Islet precursor cell (in vitro differentiated cells): ENCODE data around the gene EDARADD.
"Not testable (repeated sequence)": the region's sequence is repeated elsewhere in the genome, so short reads cannot be mapped to it uniquely, and the experiment has no call there.

Source experiments
- DNase-seq: peaks from one replicate; pipeline ENCODE4 v3.0.0-alpha.2; 2018

EDARADD gene

DNA sequence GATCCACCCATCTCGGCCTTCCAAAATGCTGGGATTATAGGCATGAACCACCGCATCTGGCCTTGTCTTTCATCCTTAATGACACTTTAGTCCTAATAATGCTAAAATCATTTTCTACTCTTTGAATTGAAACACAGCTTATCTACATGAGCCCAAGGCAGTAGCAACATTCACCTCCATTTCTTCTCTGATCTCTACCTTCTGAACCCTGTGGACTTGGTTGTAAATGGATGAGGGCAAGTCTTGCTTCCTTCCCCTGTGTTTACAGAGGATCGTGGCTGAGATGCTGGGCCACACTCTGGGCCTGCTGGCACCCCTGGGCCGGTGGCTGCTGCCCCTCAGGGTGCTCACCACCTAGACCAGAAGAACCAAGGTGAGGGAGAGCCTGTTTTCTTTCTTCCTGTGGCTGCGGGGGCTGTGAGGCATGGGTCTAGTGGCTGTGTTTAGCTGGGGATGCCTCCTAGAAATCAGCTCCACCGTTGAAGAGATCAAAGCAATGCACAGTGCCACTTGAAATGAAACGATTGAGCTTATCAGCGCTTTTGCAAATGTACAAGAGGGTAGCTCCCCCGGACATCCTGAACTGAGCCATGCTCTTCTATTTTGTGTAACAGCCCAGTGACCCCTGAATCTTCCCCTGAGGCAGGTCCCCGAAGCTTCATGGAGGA lies 97.5 kb downstream of the EDARADD start:
- no peak for DNase-seq

DNA sequence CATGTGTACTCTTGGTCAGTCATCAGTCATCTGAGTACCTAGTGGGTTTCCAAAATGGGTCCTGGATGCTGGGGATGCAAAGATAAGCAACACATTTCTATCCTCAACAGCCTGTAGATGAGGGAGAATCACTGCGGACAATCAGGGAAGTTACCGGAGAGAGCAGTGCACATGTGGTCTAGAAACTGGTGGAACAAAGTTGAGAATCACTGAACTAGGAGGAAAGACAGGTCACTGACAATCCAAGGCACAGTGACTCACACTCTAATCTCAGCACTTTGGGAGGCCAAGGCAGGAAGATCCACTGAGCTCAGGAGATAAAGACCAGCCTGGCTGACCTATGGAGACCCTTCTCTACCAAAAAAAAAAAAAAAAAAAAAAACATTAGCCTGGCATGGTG lies 98.3 kb downstream of the EDARADD start:
- no peak for DNase-seq

DNA sequence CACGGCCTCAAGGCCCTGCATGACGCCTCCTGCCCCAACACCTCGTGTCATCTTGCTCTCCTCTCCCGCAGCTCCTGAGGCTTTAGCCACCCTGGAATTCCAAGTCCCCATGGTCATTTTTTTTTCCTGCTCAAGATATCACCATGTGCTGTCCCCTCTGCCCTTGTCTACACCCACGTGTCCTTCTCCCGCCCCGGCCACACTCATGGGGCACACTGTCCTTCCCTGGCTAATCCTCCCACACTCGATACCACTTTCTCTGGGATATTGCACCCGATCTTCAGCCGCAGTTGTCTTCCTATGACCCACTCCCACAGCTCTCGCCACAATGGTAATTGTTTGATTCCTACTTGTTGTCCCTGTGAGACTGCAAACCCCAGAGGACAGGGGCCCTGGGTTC lies 100.0 kb downstream of the EDARADD start:
- no peak for DNase-seq

DNA sequence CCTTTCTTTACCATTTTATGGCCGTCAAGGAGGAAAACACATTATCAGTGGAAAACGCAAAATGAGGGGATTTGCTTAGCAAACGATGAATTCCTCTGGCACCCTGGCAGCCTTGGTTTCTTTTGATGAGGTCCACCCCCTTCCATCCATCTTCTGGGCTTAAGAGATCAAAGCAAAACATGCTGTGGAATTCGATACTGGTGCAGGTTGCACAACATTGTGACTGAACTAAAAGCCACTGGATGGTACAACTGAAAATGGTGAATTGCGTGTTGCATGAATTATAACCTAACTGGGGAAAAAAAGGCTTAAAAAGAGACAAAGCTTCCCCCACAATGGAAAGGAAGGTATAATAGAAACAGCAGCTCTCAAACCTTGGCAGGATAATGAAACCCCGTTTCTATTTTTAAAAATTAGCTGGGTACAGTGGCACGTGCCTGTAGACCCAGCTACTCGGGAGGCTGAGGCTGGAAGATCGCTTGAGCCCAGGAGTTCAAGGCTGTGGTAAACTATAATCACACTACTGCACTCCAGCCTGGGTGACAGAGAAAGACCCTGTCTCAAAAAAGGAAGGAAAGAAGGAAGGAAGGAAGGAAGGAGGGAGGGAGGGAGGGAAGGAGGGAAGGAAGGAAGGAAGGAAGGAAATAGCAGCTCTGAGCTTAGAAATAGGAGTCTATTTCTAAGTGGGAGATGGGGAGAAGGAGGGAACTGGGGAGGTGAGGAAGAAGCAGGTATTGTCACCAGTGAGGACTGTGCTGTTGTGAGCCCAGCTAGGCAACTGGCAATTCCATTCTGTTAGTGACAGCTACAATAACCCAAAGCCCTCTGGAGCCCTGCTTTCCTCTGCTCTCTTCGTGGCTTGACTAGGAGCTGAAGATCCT lies 100.7 kb downstream of the EDARADD start:
- no peak for DNase-seq

DNA sequence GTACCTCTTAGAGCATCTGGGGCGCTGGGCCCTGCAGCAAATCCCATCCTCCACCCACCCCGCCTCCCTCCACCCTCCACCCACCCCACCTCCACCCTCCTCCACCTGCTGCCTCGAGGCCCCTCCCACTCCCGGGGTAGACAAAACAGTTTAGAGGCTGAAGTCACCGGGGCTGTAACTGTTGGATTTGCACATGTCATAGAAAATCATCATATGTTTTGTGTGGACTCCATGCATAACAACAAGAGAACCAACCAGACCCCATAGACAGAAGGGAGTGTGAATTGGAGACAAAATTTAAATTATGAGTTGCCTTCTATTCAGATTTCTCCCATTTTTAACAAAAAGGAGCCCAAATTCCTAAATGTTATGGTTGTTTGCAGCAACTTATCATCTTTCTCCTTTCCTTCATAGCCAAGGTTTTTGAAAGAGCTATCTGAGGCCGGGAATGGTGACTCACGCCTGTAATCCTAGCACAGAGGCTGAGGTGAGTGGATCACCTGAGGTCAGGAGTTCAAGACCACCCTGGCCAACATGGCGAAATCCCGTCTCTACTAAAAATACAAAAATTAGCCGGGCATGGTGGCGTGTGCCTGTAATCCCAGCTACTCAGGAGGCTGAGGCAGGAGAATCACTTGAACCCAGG lies 101.5 kb downstream of the EDARADD start:
- no peak for DNase-seq

DNA sequence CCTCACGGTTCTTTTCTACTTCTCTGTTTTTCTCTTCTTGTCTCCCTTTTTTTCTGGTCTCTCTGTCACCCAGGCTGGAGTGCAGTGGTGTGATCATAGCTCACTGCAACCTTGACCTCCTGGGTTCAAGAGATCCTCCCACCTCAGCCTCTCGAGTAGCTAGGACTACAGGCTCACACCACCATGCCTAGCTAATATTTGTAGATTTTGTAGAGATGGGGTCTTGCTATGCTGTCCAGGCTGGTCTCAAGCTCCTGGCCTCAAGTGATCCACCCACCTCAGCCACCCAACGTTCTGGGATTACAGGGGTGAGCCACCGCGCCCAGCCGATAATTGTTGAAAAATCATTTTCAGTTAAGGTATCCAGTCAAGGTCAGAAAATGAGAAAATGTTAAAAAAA lies 103.8 kb downstream of the EDARADD start:
- no peak for DNase-seq

DNA sequence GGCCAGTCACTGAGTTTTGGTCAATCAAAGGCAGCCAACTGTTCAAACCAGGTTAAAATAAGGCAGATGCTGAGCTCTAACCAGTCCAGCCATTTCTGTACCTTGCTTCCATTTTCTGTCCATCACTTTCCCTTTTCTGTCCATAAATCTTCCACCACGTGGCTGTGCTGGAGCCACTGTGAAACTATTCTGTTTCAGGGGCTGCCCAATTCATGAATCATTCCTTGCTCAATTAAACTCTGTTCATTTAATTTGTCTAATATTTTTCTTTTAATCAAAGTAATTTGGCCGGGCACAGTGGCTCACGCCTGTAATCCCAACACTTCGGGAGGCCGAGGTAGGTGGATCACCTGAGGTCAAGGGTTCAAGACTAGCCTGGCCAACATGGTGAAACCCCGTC lies 107.0 kb downstream of the EDARADD start:
- no peak for DNase-seq

DNA sequence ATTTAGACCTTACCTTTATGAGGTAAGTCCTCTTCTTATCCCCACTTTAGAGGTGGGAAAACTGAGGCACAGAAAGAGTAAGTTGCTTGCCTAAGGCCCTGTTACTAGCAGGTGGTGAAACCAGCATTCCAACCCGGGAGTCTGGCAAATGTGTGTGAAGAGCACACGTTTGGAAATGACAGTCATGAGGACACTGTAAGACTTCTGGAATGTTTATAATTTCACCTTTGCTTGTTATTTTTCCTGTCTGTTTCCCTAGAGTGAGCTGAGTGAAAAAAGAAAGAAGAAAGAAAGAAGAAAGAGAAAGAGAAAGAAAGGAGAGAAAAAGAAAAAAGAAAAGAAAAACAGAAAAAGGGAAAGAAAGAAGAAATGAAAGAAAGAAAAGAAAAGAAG lies 108.5 kb downstream of the EDARADD start:
- peak; percentile 79 for DNase-seq

DNA sequence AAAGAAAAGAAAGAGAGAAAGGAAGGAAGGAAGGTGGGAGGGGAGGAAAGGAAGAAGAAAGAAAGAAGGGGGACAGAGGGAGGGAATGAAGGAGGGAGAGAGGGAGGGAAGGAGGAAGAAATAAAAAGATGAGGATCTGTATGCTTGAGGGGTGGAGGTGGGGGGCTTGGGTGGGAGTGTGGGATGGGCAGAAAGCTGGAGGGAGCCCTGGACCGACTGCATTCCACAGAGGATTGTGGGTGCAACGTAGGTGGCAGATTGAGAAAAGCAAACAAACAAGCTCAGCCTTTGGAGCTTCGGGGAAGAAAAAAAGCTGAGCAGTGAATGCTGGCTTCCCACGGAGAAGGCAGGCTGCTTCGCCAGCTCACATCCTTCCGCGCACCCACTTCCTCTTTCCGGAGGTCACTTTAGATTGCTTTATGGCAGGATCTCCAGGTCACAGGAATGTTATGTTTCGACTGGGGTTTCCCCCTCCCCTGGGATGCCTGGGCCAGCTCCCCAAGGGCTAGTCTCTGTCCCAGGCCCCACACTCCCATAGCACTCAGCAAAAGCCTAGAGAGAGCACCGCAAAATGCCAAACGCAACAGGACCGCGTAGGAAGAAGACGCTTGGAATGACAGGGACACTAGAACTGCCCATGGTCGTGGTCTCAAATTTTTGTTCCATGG lies 109.0 kb downstream of the EDARADD start:
- DNase-seq, result peak; percentile 95

DNA sequence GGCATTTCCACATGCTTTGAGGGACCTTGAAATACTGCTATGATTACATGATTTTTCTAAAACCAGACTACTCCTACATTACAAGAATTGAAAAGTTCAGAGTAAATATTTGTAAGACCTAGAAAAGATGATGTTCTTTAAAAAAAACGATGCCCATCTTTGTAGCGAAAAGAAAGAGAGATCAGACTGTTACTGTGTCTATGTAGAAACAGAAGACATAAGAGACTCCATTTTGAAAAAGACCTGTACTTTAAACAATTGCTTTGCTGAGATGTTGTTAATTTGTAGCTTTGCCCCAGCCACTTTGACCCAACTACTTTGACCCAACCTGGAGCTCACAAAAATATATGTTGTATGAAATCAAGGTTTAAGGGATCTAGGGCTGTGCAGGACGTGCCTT lies 110.3 kb downstream of the EDARADD start:
- DNase-seq, result not testable (repeated sequence)

DNA sequence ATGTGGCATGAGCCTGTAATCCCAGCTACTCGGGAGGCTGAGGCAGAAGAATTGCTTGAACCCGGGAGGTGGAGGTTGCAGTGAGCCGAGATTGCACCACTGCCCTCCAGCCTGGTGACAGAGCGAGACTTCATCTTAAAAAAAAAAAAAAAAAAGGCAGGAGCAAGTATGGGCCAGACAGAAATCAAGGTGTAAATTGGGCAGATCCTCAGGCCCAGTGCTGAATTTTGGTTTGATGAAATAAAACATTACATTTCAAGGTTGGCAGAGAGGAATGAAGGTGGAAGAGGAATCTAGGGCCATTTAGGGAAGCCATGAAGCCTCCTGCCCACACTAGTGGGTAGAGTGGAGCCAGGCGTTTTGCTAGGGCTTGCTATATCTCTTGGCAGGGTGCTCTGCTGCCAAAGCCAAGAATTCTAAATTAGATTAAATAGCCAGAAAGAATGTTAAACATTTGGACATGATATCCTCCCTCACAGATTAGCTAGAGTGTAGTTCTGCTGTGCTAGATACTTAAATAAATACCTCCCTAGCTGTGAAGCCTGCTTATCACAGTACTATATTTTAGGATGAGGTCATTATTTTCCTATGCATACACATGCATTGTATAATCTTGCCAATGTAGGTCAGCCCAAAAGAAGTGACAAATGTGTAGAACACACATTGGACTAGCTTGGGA lies 113.1 kb downstream of the EDARADD start:
- DNase-seq, result no peak

DNA sequence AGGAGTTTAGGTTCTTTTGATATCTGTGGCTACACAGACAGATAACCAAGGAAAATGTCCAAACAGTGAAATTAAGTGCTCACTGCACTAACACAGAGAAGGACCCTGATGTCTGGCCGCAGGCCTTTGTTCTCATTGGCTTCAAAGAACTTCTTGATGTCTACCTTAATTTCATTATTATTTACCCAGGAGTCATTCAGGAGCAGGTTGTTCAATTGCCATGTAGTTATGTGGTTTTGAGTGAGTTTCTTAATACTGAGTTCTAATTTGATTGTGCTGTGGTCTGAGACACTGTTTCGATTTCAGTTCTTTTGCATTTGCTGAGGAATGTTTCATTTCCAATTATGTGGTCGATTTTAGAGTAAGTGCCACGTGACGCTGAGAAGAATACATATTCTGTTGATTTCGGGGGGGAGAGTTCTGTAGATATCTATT lies 114.5 kb downstream of the EDARADD start:
- DNase-seq, result no peak

DNA sequence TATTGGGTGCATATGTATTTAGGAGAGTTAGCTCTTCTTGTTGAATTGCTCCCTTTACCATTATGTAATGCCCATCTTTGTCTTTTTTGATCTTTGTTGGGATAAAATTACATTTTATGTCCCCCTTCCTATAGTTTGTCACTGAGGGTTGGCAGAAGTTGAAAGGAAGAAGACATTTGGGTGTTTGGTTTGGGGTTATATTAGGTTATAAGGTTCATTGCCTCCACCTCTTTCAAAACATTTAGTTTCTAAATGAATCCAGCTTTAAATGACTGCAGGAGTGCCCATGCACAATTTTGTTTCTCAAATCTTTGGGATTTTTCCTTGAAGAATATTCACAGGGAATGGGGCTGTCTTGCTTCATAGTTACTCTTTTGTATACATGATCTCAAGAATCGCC lies 115.1 kb downstream of the EDARADD start:
- no peak for DNase-seq

DNA sequence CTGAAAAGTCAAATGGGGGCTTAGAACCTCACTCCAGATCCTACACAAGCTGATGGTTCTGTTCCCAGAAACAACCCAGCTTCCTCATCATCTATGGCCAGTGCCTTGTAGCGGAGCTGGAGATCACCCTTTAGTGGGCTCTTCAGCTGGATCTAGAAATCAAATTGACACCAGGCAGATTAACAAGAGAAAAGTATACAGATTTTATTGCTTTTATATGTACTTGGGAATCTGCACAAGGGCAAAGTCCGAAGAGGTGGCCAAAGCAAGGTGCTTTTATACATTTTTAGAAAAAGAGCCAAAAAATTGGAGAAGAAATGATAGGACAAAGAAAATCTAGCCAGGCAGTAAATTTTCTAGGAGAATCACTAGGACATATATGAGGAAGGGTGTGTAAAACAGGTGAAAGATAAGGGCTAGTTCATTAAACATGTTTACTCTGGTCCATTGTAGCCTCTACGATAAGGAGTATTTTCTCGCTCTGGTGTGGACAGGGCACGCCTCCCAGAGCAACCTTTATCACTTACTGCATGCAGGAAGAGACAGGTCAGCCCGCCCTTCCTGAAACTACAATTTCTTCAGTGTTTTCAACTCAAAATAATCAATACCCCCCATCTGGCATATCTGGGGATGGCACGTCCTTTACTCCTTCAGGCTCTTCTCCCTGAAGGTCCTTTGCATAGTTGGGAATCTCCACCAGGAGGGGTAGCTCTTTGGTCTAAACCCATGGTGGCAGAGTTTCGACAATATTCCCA lies 115.7 kb downstream of the EDARADD start:
- DNase-seq, result no peak

DNA sequence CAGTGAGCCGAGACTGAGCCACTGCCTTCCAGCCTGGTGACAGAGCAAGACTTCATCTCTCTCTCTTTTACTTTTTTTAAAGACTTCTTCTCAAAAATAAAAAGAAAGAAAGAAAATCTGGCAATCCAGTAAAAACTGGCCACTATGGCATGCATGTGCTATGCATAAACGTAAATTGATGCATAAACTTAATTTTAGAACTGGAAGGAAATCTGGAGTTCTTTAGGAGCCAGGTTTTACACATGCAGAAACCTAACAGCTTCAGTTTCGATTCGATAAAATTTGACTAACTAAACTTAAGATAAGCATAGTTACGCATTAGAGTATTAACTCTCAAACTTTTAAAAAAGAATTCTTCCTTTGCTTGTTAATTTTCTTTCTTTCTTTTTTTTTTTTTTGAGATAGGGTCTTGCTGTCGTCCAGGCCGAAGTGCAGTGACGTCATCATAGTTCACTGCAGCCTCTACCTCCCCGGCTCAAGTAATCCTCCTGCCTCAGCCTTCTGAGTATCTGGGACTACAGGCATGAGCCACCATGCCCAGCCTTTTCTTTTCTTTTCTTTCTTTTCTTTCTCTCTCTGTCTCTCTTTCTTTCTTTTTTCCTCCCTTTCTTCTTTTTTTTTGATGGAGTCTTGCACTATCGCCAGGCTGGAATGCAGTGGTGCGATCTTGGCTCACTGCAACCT lies 117.8 kb downstream of the EDARADD start:
- DNase-seq, result no peak

DNA sequence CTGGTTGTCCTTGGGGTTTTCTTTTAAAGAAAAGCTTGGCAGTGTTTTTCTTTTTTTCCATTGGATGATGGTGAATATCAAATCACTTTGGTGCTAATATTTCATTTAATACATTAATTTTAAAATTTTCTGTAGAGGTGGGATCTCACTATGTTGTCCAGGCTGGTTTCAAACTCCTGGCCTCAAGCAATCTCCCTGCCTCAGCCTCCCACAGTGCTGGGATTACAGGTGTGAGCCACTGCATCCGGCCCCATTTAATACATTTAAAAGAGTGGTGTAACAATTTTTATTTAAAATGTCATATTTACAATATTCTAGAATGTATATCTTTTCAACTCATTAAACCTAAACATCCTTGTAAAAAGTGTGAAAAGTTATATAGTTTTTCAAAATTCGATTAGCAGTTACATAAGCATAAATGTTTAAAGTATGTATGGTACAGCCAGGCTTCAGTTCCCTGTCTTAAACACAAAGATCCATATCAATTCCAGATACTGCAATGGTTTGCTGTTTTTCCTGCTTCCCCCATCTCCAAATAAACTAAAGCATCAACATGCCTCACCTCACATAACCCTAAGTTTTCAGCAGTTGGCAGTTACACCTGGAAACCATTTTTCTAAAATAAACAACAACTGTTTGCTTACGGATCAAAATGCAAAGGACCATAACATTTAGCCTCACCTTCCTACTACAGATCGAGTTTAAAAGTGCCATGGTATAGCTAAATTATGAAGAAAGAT lies 120.8 kb downstream of the EDARADD start:
- DNase-seq, result no peak

DNA sequence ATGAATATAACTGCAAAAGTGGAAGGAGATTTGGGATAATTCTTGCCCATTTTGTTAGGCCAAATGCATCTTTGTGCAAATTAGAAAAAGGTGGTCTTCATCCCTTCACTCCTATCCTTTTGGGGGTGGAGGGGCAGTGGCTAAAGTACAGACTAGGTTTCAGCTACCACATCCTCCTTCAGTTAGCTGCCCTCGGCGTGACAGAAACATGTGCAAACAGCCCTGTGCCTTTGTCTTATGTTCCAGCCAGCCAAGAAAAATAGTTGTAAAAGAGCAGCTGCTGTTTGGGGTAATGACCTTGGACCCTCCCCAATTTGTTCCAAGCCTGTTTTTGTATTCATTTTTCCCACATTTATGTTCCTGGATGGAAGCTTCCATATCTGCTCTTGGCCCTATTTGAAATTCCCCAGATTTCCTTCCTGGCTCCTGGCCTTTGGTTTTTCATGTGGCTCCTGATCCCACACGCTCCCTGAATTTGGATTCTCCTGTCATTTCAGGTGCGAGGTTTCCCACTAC lies 121.4 kb downstream of the EDARADD start:
- DNase-seq, result no peak

DNA sequence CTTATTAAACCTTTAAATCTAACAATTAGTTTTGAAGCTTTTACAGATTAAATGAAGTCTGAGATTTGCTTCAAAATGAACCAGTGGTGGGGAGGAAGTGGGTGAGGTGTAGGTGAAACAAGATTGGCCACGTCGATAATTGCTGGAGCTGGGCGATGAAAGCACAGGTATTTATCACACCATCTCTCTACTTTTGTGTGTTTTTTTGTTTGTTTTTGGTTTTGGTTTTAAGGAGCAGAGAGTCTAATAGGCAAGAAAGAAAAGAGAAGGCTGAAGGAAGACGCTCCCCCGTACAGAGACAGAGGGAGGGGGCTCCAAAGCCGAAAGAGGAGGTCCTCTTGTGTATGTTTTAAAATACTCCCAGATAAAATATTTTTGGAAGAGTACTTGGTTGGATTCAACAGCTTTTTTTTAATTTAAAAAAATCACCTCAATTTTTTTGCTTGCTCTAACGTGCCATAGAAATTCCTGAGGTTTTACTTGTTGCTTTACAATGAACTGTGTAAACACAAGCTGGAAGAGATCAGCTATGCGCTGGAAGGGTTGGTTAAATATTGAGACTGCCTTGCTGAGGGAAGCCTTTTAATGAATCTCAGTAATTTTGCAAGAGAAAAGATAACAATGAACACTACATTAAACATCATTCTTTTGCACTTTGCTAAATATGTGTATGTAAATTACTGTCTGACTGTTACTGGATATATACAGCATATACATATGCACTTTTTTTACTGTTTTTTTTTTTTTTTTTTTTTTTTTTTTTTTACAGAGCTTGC lies 123.0 kb downstream of the EDARADD start:
- DNase-seq, result no peak

DNA sequence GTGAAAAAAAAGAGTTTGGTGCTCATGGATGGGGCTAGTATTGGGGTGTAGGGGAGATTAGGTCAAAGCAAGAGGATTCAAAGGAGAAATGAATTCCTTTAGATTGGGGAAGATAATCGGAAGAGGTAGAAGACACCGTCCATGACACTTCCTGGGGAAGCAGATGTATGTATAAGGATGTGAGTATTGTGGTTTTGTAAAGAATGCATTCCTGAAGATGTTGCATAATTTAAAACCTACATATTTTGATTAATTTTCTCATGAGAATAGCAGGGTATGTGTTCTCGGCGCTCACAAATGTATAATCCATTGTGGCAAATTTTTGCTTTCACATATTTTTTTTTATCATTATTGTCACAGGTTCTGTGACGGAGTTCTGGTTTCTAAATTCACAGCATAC lies 124.2 kb downstream of the EDARADD start:
- no peak for DNase-seq
